Measurements from ENCODE around the gene RAB40A. TPM values are rescaled to one million over a fixed set of nuclear protein-coding genes. Genes with fewer than 3 reads are reported as not detected.

RAB40A gene
- total RNA-seq, 1 experiment from 2014 or later = 1.0 TPM

DNA sequence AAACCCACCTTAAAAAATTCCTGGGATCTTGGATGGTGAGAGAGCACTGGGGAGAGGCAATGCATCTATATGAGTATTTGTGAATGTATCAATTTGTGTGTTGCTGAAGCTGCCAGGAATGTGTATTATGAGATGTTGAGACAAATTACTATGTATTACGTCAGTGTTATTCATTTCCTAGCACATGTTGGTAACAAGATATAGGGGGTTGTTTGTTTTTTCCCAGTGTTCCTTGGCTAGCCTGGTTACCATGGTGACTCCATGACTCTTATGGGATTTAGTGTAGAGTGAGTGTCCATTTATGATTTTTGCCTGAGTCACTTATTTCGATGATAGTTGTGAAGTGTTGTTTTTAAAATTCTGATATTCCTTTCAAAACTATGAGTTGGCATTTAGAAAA is 65.6 kb downstream of the RAB40A start:
- H3K36me3 ChIP-seq (ENCODE audit: low read depth) = no peaks in the 10 kb centered on the region
- H3K27me3 ChIP-seq (ENCODE audit: insufficient read depth, low read depth) = no peaks in the 10 kb centered on the region
- no peaks in the 10 kb centered on the region for H3K4me1 ChIP-seq (replicated peaks; ENCODE audit: insufficient read depth)
- H3K9me3 ChIP-seq (ENCODE audit: insufficient read depth, low read depth) = no peaks in the 10 kb centered on the region
- CTCF ChIA-PET = no interaction called here
- intact Hi-C loops (cut with micrococcal nuclease; ENCODE audit: unreplicated experiment) = no loop called here
- H4K20me1 ChIP-seq (ENCODE audit: insufficient read depth) = no peaks in the 10 kb centered on the region
- no peaks in the 10 kb centered on the region for H3K9me2 ChIP-seq (ENCODE audit: insufficient read depth)
- H3K4me2 ChIP-seq = no peak overlapping the region
- BruUV-seq (replicated peaks) = no TSS peak
- TF ChIP-seq, protein P1, sequence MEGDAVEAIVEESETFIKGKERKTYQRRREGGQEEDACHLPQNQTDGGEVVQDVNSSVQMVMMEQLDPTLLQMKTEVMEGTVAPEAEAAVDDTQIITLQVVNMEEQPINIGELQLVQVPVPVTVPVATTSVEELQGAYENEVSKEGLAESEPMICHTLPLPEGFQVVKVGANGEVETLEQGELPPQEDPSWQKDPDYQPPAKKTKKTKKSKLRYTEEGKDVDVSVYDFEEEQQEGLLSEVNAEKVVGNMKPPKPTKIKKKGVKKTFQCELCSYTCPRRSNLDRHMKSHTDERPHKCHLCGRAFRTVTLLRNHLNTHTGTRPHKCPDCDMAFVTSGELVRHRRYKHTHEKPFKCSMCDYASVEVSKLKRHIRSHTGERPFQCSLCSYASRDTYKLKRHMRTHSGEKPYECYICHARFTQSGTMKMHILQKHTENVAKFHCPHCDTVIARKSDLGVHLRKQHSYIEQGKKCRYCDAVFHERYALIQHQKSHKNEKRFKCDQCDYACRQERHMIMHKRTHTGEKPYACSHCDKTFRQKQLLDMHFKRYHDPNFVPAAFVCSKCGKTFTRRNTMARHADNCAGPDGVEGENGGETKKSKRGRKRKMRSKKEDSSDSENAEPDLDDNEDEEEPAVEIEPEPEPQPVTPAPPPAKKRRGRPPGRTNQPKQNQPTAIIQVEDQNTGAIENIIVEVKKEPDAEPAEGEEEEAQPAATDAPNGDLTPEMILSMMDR (conservative IDR thresholded peaks at IDR 0.05) = no peak
- no peak for TF ChIP-seq EZH2 (IDR thresholded peaks at IDR 0.05; ENCODE audit: low read depth)
- no peaks in the 10 kb centered on the region for H3F3A ChIP-seq (ENCODE audit: insufficient read depth, low read depth)
- no peak overlapping the region for H2AFZ ChIP-seq
- peak in 1 of 2 experiments; percentile 35 for DNase-seq
- POLR2A ChIA-PET (ENCODE audit: unreplicated experiment) = no interaction called here
- H3K27ac ChIP-seq = no peak overlapping the region
- no peaks in the 10 kb centered on the region for H3K79me2 ChIP-seq (ENCODE audit: low read depth)
- H3K4me3 ChIP-seq = no peak overlapping the region

Other genes starting within 250 kb of the RAB40A start
- not detected in 2 replicates for gene TCEAL5, start 242.7 kb downstream of the RAB40A start, total RNA-seq (2021)
- 4.7 and 6.9 TPM in 2 replicates for gene BEX2, start 208.5 kb downstream of the RAB40A start, total RNA-seq (2021)
- gene TCEAL7, start 189.2 kb downstream of the RAB40A start, total RNA-seq (2021) = not detected in 2 replicates
- 44.4 and 57.1 TPM in 2 replicates for gene TCEAL9, start 163.0 kb downstream of the RAB40A start, total RNA-seq (2021)
- 120 and 130 TPM in 2 replicates for gene BEX3, start 143.0 kb downstream of the RAB40A start, total RNA-seq (2021)
- gene TCEAL4, start 66.0 kb upstream of the RAB40A start, total RNA-seq (2021) = 41.0 and 42.9 TPM in 2 replicates
- gene TCEAL3, start 88.5 kb upstream of the RAB40A start, total RNA-seq (2021) = 11.7 and 12.8 TPM in 2 replicates
- 25.2 and 26.8 TPM in 2 replicates for gene TCEAL1, start 109.5 kb upstream of the RAB40A start, total RNA-seq (2021)
- 385 and 417 TPM in 2 replicates for gene MORF4L2, start 167.2 kb upstream of the RAB40A start, total RNA-seq (2021)
- gene TMEM31, start 191.4 kb upstream of the RAB40A start, total RNA-seq (2021) = not detected in 2 replicates

Data from PC-9 (cell line).